T-helper 2 cell (primary cell): Measurements from ENCODE around the gene PSMC1.
"Not testable (repeated sequence)": the region's sequence is repeated elsewhere in the genome, so short reads cannot be mapped to it uniquely, and the experiment has no call there.

Experiments
- DNase-seq, 5 experiments: peaks; one replicate each; pipeline versions ENCODE4 v3.0.0 to v3.0.0-alpha.2; 2012 to 2022
- total RNA-seq, 2 donors: gene quantifications; one replicate each; lab custom pipeline; 2026; lab: John Stamatoyannopoulos, UW

PSMC1 gene
- 46.0 to 58.0 reads per million in 2 donors for total RNA-seq

- DNase-seq: peak; percentile 41 to 96 (median 74)
Observed at GRCh38 chr14:90256354-90257131, at the start of gene PSMC1. Gene PSMC1 (plus strand): TSS chr14:90256553. CDS start chr14:90256598, 45 bp downstream.

DNA sequence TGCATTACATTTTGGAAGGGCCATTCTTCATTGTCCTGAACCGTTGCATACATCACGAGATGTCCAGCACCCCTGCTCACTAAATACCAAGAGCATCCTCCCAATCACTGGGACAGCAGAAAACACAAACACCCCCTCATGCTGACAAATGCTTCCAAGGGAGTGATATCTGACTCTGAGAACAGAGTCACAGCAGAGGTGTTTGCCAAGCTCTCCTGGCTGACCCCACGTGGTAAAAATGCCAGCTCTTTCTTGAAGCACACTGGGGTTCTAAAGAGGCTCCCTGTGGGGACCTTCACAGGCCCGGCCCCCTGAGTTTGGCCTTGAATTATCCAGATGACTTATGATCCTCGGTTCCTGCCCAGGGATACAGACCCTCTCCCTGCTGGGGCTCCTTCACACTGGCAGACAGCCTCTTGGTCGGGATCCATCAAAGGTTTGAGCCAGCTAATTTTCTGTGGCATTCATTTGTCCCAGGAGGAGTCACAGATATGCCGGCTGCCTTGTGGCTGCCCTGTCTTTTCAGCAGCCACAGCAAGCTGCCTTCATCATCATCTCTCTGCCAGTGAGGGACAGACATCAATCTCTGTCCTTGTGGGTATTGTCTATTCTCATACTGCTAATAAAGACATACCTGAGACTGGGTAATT, 43.1 kb upstream of the PSMC1 start:
- DNase-seq: no peak

DNA sequence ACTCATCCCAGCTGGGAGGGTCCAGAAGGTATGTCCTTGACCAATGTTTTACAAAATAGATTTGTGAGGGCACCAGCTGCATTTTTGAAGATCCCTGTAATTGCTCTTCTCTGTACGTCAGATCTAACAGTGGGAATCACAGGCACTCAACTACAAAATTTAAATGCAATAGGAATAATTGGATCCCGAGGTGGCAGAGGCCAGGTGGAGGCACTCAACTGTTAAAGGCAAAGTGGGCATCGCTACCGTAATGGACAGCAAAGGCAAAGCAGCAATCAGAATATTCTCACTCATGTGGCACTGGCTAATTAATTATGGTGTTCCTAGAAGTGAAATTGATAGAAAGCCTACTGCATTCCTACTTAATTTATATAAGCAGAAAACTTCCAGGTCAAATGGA, 27.9 kb upstream of the PSMC1 start:
- no peak for DNase-seq

GRCh38 chr14:90229942-90230341, 26.4 kb upstream of the PSMC1 start:
- not testable (repeated sequence) for DNase-seq

DNA sequence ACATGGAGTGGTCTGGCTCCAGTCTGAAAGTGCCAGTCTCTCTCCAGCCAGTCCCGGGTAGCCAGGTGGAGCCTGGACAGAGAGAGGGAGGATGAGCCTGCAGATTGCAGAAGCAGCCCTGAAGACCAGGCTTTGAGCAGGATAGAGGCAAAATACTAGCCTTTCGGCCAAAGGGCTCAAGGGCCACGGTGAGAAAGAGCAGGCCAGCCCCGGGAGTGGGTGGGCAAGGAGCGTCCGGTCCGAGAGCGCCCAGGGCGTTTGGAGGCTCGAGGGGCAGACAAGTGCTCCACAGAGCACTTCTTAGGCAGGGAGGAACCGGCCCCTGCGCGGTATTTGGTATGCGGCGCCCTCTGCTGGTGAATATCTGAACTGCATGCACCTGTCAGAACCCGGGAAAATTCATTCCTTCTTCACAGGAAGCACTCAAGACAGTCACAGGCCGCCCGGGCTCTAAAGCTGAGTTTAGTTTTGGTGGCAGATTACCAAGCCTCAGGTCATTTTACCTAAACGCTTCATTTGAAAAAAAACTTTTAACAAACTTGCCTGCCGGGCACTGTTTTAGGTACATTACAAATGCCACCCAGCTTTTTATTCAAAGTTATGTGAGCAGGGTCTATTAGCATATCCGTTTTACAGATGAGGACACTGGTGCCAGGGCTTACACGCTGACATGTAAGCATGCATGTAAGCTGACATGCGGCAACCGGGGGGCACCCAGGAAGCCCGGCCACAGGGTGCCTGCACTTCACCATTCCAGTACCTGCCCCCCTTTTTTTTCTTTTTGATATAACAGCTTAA, 21.0 kb upstream of the PSMC1 start:
- DNase-seq: peak; percentile 15 to 55 (median 44)

DNA sequence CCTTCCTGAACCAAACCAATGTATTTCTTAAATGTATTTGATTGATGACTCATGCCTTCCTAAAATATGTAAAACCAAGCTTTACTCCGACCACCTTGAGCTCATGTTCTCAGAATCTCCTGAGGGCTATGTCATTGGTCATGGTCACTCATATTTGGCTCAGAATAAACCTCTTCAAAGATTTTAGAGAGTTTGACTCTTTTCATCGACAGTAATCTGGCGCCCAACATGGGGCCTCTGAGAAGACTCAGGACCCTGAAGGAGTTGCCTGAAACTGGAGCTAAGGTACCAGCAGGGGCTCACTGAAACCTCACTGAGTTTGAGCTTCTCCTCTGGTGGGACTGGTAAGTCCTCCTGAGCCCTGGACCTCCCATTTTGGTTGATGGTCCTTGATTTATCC, 17.2 kb upstream of the PSMC1 start:
- DNase-seq: peak in 1 of 5 experiments; percentile 18

GRCh38 chr14:90242444-90242843, 13.9 kb upstream of the PSMC1 start:
- DNase-seq: no peak

DNA sequence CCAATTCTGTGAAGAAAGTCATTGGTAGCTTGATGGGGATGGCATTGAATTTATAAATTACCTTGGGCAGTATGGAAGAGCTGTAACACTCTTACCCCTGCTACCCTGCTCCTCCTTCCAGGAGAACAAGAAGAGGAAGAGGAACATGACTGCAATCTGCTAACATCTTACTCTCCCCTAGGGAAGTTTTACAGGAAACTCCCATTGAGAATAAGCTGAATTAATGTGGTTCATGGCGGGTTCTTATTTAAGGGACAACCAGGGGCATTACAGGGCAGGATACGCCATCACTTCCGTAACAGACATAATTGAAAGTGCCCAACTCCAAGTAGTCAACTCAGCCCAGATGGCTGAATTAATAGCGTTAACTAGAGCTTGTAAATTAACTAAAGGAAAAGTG, 9.4 kb upstream of the PSMC1 start:
- DNase-seq: no peak

- not testable (repeated sequence) for DNase-seq
Observed at GRCh38 chr14:90247441-90247840, 8.9 kb upstream of the PSMC1 start.

DNA sequence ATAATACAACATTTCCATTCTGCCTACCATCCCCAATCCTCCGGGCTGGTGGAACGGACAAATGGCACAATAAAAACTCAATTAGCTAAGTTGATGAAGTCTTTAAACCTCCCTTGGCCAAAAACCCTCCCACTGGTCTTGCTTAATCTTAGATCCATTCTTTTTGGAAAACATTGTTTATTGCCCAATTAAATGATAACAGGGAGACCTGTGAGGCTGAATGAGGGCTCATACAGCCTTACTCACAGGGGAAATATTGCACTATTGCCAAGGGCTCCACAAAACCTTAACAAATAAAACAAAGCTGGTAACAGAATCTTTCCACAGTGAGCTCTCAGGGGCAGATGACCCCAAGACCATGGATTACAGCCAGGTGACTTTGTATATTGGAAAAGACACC, 7.8 kb upstream of the PSMC1 start:
- no peak for DNase-seq

- DNase-seq: no peak
Observed at GRCh38 chr14:90253826-90254225, 2.5 kb upstream of the PSMC1 start.

- no peak for DNase-seq
Observed at GRCh38 chr14:90255871-90256270, 482 bp upstream of the PSMC1 start.

GRCh38 chr14:90263748-90264449, 7.5 kb downstream of the PSMC1 start:
- DNase-seq: peak in 2 of 5 experiments; percentile 57 to 70

GRCh38 chr14:90266441-90267154, 10.2 kb downstream of the PSMC1 start:
- DNase-seq: no peak

- DNase-seq: no peak
Observed at GRCh38 chr14:90268420-90268819, 12.1 kb downstream of the PSMC1 start.

- no peak for DNase-seq
Observed at GRCh38 chr14:90272523-90272922, 16.2 kb downstream of the PSMC1 start.

GRCh38 chr14:90273532-90273931, 17.2 kb downstream of the PSMC1 start:
- no peak for DNase-seq

- peak in 1 of 5 experiments; percentile 21 for DNase-seq
Observed at GRCh38 chr14:90274019-90274418, 17.7 kb downstream of the PSMC1 start.

- DNase-seq: peak in 1 of 5 experiments; percentile 38
Observed at GRCh38 chr14:90274808-90275457, 18.6 kb downstream of the PSMC1 start.

DNA sequence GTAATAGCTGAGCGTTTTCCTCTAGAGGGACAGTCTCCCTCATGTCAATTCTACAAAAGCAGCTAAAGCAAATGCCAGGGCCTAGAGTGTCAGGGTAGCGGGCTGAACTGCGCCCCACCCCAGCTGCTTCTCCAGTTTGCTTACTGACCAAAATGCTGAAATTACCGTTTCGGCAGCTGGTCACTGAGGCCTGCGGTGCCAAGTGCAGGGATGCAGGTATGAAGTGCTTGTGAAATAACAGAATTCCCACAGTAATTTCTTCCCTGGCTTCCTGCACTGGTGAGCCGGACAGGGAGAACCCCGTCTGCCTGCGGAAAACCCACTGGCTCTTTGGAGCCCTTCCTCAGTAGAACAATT, 19.1 kb downstream of the PSMC1 start:
- no peak for DNase-seq

- DNase-seq: peak in 1 of 5 experiments; percentile 15
Observed at GRCh38 chr14:90275820-90276219, 19.5 kb downstream of the PSMC1 start.
